ENCODE results near the gene BAIAP2. TPM values are rescaled to one million over a fixed set of nuclear protein-coding genes. Genes with fewer than 3 reads are reported as not detected.
A peak's percentile ranks its signal among the peaks of the same experiment; 100 is the strongest.

Gene BAIAP2
- total RNA-seq, 2 experiments from 2014 or later: 5.9 to 6.3 TPM

- Mint-ChIP-seq H3K9me3 (no peaks in the 10 kb centered on the region), H3K27ac (no peak overlapping the region), H3K4me3 (no peak overlapping the region), H3K4me1 (ENCODE audit: low read depth) (no peaks in the 10 kb centered on the region), H3K36me3 (ENCODE audit: low read depth) (no peaks in the 10 kb centered on the region), H3K27me3 (peaks cover 7% of the 10 kb centered on the region)
- TF ChIP-seq CTCF (IDR thresholded peaks at IDR 0.05): no peak
- ChIA-PET POLR2A (no interaction called here), CTCF (no interaction called here)
- no peak for ATAC-seq
- DNase-seq: no peak
- intact Hi-C loops (cut with micrococcal nuclease): no loop called here
Observed at GRCh38 chr17:81158688-81159590, 124.0 kb downstream of the BAIAP2 start.

- intact Hi-C loops (cut with micrococcal nuclease): no loop called here
- no peak for TF ChIP-seq CTCF (IDR thresholded peaks at IDR 0.05)
- ATAC-seq: no peak
- Mint-ChIP-seq H3K4me1 (ENCODE audit: low read depth) (no peaks in the 10 kb centered on the region), H3K27ac (no peak overlapping the region), H3K4me3 (no peak overlapping the region), H3K27me3 (peaks cover 9% of the 10 kb centered on the region), H3K9me3 (no peaks in the 10 kb centered on the region), H3K36me3 (ENCODE audit: low read depth) (no peaks in the 10 kb centered on the region)
- CTCF ChIA-PET: no interaction called here
- POLR2A ChIA-PET: no interaction called here
- DNase-seq: no peak
Observed at GRCh38 chr17:81159611-81160265, 124.8 kb downstream of the BAIAP2 start.

GRCh38 chr17:81160306-81160705 is 125.4 kb downstream of the BAIAP2 start:
- DNase-seq: no peak
- no peak overlapping the region for H3K4me3 Mint-ChIP-seq
- ATAC-seq: peak; percentile 34

GRCh38 chr17:81160747-81161453 is 125.9 kb downstream of the BAIAP2 start:
- ChIA-PET POLR2A (no interaction called here), CTCF (no interaction called here)
- Mint-ChIP-seq H3K27ac (no peak overlapping the region), H3K4me3 (no peak overlapping the region), H3K36me3 (ENCODE audit: low read depth) (no peaks in the 10 kb centered on the region), H3K9me3 (no peaks in the 10 kb centered on the region), H3K4me1 (ENCODE audit: low read depth) (no peaks in the 10 kb centered on the region), H3K27me3 (peaks cover 10% of the 10 kb centered on the region)
- DNase-seq (no peak), ATAC-seq (no peak)
- TF ChIP-seq CTCF (IDR thresholded peaks at IDR 0.05): no peak
- intact Hi-C loops (cut with micrococcal nuclease): no loop called here

More at GRCh38 chr17:81160306-81160705, 125.4 kb downstream of the BAIAP2 start:
- Mint-ChIP-seq H3K27me3 (peaks cover 10% of the 10 kb centered on the region), H3K9me3 (no peaks in the 10 kb centered on the region), H3K4me1 (ENCODE audit: low read depth) (no peaks in the 10 kb centered on the region), H3K36me3 (ENCODE audit: low read depth) (no peaks in the 10 kb centered on the region), H3K27ac (no peak overlapping the region)
- ChIA-PET CTCF (no interaction called here), POLR2A (no interaction called here)
- TF ChIP-seq CTCF (IDR thresholded peaks at IDR 0.05): no peak
- intact Hi-C loops (cut with micrococcal nuclease): no loop called here

Data from activated CD8-positive, alpha-beta T cell treated with anti-CD3 and anti-CD28 coated beads for 36 hours (primary cell).